Activated B cell treated with CpG ODN at 0.5 μM for 24 hours (primary cell): ENCODE measurements around the gene MTIF3. TPM values are rescaled to one million over a fixed set of nuclear protein-coding genes. Genes with fewer than 3 reads are reported as not detected.
"Not testable (repeated sequence)": the region's sequence is repeated elsewhere in the genome, so short reads cannot be mapped to it uniquely, and the experiment has no call there.

Experiments
- ATAC-seq: fragments of 200-7000 bp; cut with Tn5 transposase; one replicate; pipeline ENCODE4 v1.10.0; 2021; ENCODE audit warnings: low read depth, mild to moderate bottlenecking, moderate library complexity
- CTCF ChIA-PET: fragments of 350-600 bp; sonication (Branson Sonifier 250); formaldehyde crosslinking; loops from one replicate; lab custom pipeline; 2021; ENCODE audit warnings: antibody characterized with exemption; lab: Charles Lee
- POLR2A ChIA-PET: fragments of 350-600 bp; sonication (Branson Sonifier 250); formaldehyde crosslinking; loops from one replicate; lab custom pipeline; 2021; ENCODE audit warnings: antibody characterized with exemption; lab: Charles Lee
- DNase-seq: peaks from one replicate; pipeline ENCODE4 v3.0.0; 2022
- H3K27ac Mint-ChIP-seq: one replicate; pipeline ENCODE4 v1.8.0; 2020; ENCODE audit warnings: mixed read lengths
- H3K27me3 Mint-ChIP-seq: one replicate; pipeline ENCODE4 v1.8.0; 2021; ENCODE audit warnings: mixed read lengths
- H3K36me3 Mint-ChIP-seq: one replicate; pipeline ENCODE4 v1.8.0; 2021; ENCODE audit warnings: low read depth, mixed read lengths
- H3K4me1 Mint-ChIP-seq: one replicate; pipeline ENCODE4 v1.8.0; 2021; ENCODE audit warnings: mixed read lengths
- H3K4me3 Mint-ChIP-seq: one replicate; pipeline ENCODE4 v1.8.0; 2020; ENCODE audit warnings: mild to moderate bottlenecking, mixed read lengths
- H3K9me3 Mint-ChIP-seq: one replicate; pipeline ENCODE4 v1.8.0; 2020; ENCODE audit warnings: mixed read lengths
- intact Hi-C: fragments of 100-400 bp; cut with micrococcal nuclease; formaldehyde crosslinking; loops from one replicate; pipeline ENCODE4 v1.15.1; 2024
- total RNA-seq: library from RNA; stranded (reverse); gene quantifications from 2 replicates; pipeline ENCODE4 v1.2.3, GENCODE V29; 2022
- TF ChIP-seq, protein P1 (sequence below): fragments of 200-600 bp; IDR thresholded peaks from one replicate; pipeline ENCODE4 v1.8.0; 2022; ENCODE audit warnings: antibody characterized with exemption, mild to moderate bottlenecking

MTIF3 gene
- total RNA-seq, 1 donor from 2014 or later = 50.1 TPM

DNA sequence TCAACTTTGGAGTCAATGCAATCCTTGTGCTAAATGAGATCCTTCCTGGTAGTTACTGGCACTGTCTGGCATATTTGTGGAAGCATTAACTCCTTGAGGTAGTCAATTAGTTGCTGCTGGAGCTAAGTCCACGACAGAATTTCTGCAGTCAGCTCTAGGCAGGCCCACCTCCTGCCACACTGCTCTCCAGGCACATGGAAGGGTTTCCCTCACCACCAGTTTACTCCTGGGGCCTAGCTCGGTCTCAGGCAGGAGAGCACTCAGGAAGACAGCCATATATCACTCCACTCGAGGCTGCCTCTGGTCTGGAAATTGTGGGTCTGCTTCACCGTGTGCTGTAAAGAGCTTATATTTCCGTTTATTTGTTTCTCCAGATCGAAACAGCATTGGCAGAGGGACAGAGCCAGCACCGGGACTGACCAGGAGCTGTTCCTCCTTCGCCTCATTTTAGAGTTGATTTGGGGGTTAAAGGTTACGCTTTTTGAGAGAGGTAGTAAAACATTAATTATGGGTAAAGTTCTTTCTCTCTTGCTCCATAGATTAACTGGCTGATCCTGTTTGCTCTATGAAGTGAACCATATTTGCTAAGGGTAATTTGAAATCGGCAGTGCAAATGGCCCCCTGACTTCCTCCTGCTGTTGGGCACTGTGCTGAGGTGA is 46.5 kb downstream of the MTIF3 start:
- intact Hi-C loops = no loop called here
- DNase-seq (no peak), ATAC-seq (no peak)
- Mint-ChIP-seq H3K27me3 (peaks cover 2% of the 10 kb centered on the region), H3K4me1 (peaks cover 14% of the 10 kb centered on the region), H3K27ac (no peak overlapping the region), H3K9me3 (no peaks in the 10 kb centered on the region), H3K36me3 (no peaks in the 10 kb centered on the region), H3K4me3 (no peak overlapping the region)
- POLR2A ChIA-PET = interaction anchor here (0.8 kb wide), 1 partner anchor 20 kb away, joined by 3 read pairs; the partner anchor contains the start of gene GTF3A
- TF ChIP-seq, protein P1, sequence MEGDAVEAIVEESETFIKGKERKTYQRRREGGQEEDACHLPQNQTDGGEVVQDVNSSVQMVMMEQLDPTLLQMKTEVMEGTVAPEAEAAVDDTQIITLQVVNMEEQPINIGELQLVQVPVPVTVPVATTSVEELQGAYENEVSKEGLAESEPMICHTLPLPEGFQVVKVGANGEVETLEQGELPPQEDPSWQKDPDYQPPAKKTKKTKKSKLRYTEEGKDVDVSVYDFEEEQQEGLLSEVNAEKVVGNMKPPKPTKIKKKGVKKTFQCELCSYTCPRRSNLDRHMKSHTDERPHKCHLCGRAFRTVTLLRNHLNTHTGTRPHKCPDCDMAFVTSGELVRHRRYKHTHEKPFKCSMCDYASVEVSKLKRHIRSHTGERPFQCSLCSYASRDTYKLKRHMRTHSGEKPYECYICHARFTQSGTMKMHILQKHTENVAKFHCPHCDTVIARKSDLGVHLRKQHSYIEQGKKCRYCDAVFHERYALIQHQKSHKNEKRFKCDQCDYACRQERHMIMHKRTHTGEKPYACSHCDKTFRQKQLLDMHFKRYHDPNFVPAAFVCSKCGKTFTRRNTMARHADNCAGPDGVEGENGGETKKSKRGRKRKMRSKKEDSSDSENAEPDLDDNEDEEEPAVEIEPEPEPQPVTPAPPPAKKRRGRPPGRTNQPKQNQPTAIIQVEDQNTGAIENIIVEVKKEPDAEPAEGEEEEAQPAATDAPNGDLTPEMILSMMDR = no peak
- CTCF ChIA-PET = interaction anchor here (1.0 to 4.8 kb wide), 2 partner anchors 129 to 423 kb away, joined by 4 to 46 read pairs; no protein-coding TSS in a partner anchor

DNA sequence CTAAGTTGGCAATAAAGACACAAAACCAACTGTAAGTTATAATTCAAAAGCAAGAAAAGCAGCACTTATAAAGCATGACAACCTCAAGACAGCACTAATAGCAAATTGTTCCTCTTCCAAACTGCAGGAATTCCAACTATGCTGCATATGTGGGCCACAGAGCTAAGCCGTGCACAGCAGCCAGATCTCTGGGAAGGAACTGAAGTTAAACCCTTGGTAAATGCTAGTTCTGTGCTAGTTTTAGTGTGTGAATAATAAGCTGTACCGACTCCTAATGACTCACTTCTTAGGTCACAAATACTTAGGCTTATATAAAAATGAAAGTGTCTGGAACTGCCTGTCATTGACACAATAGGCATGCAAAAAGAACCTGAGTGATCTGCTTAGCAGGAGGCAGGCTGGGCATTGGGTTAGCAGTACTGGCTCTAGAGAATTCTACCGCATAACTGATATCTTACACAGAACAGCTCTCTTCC is 47.1 kb downstream of the MTIF3 start:
- CTCF ChIA-PET = interaction anchor here (1.0 to 4.8 kb wide), 2 partner anchors 130 to 423 kb away, joined by 4 to 46 read pairs; no protein-coding TSS in a partner anchor
- TF ChIP-seq, protein P1 = no peak
- no peaks in the 10 kb centered on the region for H3K9me3 Mint-ChIP-seq
- peaks cover 1% of the 10 kb centered on the region for H3K27me3 Mint-ChIP-seq
- intact Hi-C loops = no loop called here
- no peak for DNase-seq
- POLR2A ChIA-PET = interaction anchor here (0.8 kb wide), 1 partner anchor 21 kb away, joined by 3 read pairs; the partner anchor contains the start of gene GTF3A
- no peak overlapping the region for H3K27ac Mint-ChIP-seq
- H3K36me3 Mint-ChIP-seq = no peaks in the 10 kb centered on the region
- H3K4me3 Mint-ChIP-seq = no peak overlapping the region
- peaks cover 14% of the 10 kb centered on the region for H3K4me1 Mint-ChIP-seq
- no peak for ATAC-seq

DNA sequence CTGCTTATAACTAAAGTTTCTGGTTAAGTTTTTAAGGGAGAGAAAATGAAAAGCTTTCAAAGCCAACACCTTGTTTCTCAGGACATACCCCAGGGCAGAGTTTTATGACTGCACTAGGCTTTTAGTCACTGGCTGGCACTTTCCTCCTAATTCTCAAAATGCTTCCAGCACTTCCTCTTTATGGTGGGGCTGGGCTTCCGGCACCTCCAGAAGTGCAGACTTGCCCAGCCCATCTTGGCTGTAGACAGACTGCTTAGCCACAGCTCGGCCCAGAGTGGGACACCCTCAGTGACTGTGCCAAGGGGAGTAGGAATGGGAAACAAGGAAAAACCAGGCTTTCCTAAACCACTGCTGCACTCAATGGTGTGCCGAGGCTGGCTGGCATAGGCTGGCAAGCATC is 49.2 kb downstream of the MTIF3 start:
- Mint-ChIP-seq H3K4me1 (peaks cover 9% of the 10 kb centered on the region), H3K27me3 (no peaks in the 10 kb centered on the region), H3K9me3 (no peaks in the 10 kb centered on the region), H3K27ac (no peak overlapping the region), H3K36me3 (no peaks in the 10 kb centered on the region), H3K4me3 (peak overlapping the region; percentile 58)
- intact Hi-C loops = no loop called here
- ATAC-seq = peak; percentile 45
- ChIA-PET CTCF (interaction anchor here (1.0 to 1.4 kb wide), 2 partner anchors 25 to 425 kb away, joined by 3 to 8 read pairs; no protein-coding TSS in a partner anchor), POLR2A (interaction anchor here (0.8 kb wide), 1 partner anchor 23 kb away, joined by 3 read pairs; no protein-coding TSS in a partner anchor)
- no peak for DNase-seq
- TF ChIP-seq, protein P1 = no peak

DNA sequence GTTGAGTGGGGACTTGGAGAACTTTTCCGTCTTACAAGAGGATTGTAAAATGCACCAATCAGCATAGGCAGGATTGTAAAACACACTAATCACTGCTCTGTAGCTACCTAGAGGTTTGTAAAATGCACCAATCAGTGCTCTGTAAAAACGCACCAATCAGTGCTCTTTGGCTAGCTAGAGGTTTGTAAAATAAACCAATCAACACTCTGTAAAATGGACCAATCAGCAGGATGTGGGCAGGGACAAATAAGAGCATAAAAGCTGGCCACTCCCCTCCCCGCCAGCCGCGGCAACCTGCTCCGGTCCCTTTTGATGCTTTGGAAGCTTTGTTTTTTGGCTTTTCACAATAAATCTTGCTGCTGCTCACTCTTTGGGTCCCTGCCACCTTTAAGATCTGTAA is 50.0 kb downstream of the MTIF3 start:
- H3K4me1 Mint-ChIP-seq, H3K4me3 Mint-ChIP-seq, intact Hi-C loops, POLR2A ChIA-PET, ATAC-seq, H3K36me3 Mint-ChIP-seq, DNase-seq, H3K27ac Mint-ChIP-seq, CTCF ChIA-PET, H3K27me3 Mint-ChIP-seq, H3K9me3 Mint-ChIP-seq: not testable (repeated sequence)

DNA sequence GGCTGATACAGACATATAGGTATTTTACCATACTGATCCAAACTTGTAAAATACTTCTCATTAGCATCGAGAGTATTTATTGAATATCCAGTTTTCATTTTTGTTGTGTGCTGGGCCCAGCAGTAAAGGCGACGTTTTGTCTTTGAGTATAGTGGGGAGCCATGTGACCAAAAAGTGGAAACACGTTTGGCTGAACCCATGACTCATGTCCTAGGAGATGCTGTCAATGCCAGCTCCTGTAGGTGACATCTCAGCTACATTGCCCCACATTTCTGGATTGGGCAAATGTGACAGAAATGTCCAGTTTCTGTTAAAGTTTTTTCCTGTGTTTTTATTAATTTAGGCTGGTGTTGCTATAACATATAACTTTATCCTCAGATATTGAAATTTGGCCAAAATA is 52.0 kb downstream of the MTIF3 start:
- no peaks in the 10 kb centered on the region for H3K36me3 Mint-ChIP-seq
- TF ChIP-seq, protein P1 = no peak
- H3K27ac Mint-ChIP-seq = no peak overlapping the region
- ATAC-seq = no peak
- H3K4me1 Mint-ChIP-seq = peaks cover 9% of the 10 kb centered on the region
- H3K4me3 Mint-ChIP-seq = no peak overlapping the region
- intact Hi-C loops = no loop called here
- DNase-seq = no peak
- ChIA-PET POLR2A (interaction anchor here (0.5 kb wide), 1 partner anchor 222 kb away, joined by 4 read pairs; the partner anchor contains the start of gene LNX2), CTCF (interaction anchor here (1.3 kb wide), 1 partner anchor 429 kb away, joined by 3 read pairs; no protein-coding TSS in a partner anchor)
- no peaks in the 10 kb centered on the region for H3K9me3 Mint-ChIP-seq
- H3K27me3 Mint-ChIP-seq = peaks cover 4% of the 10 kb centered on the region
